ENCODE measurements around the gene PPP6R2. TPM values are rescaled to one million over a fixed set of nuclear protein-coding genes. Genes with fewer than 3 reads are reported as not detected.

PPP6R2 gene
- total RNA-seq, 3 donors from 2014 or later (not counting 1 experiment from before 2014, with no cell fraction given), result 76.0 to 103 (median 78.1) TPM

GRCh38 chr22:50318356-50318697 is 24.8 kb upstream of the PPP6R2 start:
- Mint-ChIP-seq H3K27ac (no peak overlapping the region), H3K27me3 (ENCODE audit: low read depth in 2 of 2) (no peaks in the 10 kb centered on the region), H3K36me3 (no peaks in the 10 kb centered on the region), H3K9me3 (no peaks in the 10 kb centered on the region), H3K4me3 (no peak overlapping the region), H3K4me1 (peaks cover 13 to 18% of the 10 kb centered on the region in 2 donors)
- H3K36me3 ChIP-seq (ENCODE audit: control insufficient read depth, insufficient read depth, low read length), result no peaks in the 10 kb centered on the region
- ATAC-seq (no peak), DNase-seq (no peak)
- peaks cover 22% of the 10 kb centered on the region for H3K4me1 ChIP-seq (ENCODE audit: control insufficient read depth, insufficient read depth, low read length)
- no peaks in the 10 kb centered on the region for H3K9me3 ChIP-seq (ENCODE audit: control insufficient read depth, insufficient read depth, low read length)
- H3K4me3 ChIP-seq (ENCODE audit: low read length), result no peak overlapping the region
- WGBS (ENCODE audit: insufficient coverage), result 83% methylated on average over 7 of the region's 7 CpGs
- TF ChIP-seq, protein P1, sequence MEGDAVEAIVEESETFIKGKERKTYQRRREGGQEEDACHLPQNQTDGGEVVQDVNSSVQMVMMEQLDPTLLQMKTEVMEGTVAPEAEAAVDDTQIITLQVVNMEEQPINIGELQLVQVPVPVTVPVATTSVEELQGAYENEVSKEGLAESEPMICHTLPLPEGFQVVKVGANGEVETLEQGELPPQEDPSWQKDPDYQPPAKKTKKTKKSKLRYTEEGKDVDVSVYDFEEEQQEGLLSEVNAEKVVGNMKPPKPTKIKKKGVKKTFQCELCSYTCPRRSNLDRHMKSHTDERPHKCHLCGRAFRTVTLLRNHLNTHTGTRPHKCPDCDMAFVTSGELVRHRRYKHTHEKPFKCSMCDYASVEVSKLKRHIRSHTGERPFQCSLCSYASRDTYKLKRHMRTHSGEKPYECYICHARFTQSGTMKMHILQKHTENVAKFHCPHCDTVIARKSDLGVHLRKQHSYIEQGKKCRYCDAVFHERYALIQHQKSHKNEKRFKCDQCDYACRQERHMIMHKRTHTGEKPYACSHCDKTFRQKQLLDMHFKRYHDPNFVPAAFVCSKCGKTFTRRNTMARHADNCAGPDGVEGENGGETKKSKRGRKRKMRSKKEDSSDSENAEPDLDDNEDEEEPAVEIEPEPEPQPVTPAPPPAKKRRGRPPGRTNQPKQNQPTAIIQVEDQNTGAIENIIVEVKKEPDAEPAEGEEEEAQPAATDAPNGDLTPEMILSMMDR (IDR thresholded peaks at IDR 0.05), result no peak
- no peaks in the 10 kb centered on the region for H3K27me3 ChIP-seq (ENCODE audit: control insufficient read depth, insufficient read depth, low read length)
- no peak overlapping the region for H3K27ac ChIP-seq (ENCODE audit: low read length)
- intact Hi-C loops (cut with micrococcal nuclease), result no loop called here

DNA sequence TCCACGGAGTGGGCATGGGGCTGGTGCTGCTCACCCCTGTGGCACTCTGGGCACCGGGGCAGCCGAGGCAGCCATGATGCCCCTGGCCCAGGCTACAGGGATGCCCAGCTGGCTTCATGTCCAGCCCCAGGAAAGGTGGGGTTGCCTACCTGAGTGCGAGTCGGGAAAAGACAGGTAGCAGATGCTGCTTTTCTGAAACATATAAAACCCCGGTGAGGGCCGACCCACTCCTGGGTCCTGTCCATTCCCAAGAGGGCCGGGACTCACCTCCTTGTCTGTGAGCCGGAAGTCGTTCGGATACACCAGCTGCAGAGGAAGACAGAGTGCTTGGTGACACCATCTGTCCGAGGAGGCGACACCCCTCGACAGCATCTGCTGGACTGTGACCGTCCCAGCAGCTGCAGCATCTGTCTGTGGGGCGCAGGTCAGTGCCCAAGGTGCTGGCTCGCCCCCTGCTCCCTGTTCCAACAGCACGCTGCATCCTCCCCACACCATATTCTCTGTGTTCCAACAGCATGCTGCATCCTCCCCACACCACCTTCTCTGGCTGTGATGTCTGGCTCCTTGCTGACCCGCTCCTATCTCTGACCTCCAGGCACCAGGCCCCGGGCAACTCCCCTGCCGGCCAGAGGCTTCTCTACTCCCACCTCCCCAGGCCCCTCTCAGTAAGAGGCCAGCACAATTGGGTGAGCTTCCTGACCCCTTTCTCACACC is 24.3 kb upstream of the PPP6R2 start:
- Histone ChIP-seq H3K4me3 (ENCODE audit: low read length) (no peak overlapping the region), H3K27me3 (ENCODE audit: control insufficient read depth, insufficient read depth, low read length) (no peaks in the 10 kb centered on the region), H3K4me1 (ENCODE audit: control insufficient read depth, insufficient read depth, low read length) (peaks cover 17% of the 10 kb centered on the region), H3K9me3 (ENCODE audit: control insufficient read depth, insufficient read depth, low read length) (no peaks in the 10 kb centered on the region), H3K27ac (ENCODE audit: low read length) (no peak overlapping the region), H3K36me3 (ENCODE audit: control insufficient read depth, insufficient read depth, low read length) (no peaks in the 10 kb centered on the region)
- TF ChIP-seq, protein P1 (IDR thresholded peaks at IDR 0.05), result no peak
- Mint-ChIP-seq H3K27ac (no peak overlapping the region), H3K27me3 (ENCODE audit: low read depth in 2 of 2) (no peaks in the 10 kb centered on the region), H3K4me3 (no peak overlapping the region), H3K36me3 (no peaks in the 10 kb centered on the region), H3K9me3 (no peaks in the 10 kb centered on the region), H3K4me1 (peaks cover 13 to 15% of the 10 kb centered on the region in 2 donors)
- intact Hi-C loops (cut with micrococcal nuclease), result no loop called here
- DNase-seq, result no peak
- no peak for ATAC-seq
- 78% methylated on average over 21 of the region's 21 CpGs for WGBS (ENCODE audit: insufficient coverage)

DNA sequence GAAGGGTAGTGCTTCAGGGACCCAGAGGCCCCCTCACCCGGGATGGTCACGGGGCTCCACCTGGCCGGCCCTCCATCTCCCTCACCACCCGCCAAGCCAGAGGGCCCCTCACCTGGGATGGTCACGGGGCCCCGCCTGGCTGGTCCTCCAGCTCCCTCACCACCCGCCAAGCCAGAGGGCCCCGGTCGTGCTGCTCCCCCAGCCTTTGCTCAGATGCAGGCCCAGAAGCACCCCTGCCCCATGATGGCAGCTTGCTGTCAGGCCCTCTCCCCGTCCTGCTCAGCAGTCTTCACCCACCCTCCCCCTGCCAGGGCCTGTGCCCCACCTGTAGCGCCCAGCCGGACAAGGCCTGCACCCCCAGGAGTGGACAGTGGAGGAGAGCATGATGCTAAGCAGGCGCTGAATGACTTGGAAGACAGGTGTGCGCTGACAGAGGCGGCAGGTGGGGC is 23.6 kb upstream of the PPP6R2 start:
- H3K4me3 Mint-ChIP-seq, result no peak overlapping the region
- H3K9me3 ChIP-seq (ENCODE audit: control insufficient read depth, insufficient read depth, low read length), result no peaks in the 10 kb centered on the region
- H3K36me3 Mint-ChIP-seq, result no peaks in the 10 kb centered on the region
- H3K9me3 Mint-ChIP-seq, result no peaks in the 10 kb centered on the region
- no peak overlapping the region for H3K27ac ChIP-seq (ENCODE audit: low read length)
- no peaks in the 10 kb centered on the region for H3K27me3 ChIP-seq (ENCODE audit: control insufficient read depth, insufficient read depth, low read length)
- no peak overlapping the region for H3K4me3 ChIP-seq (ENCODE audit: low read length)
- 96% methylated on average over 15 of the region's 15 CpGs for WGBS (ENCODE audit: insufficient coverage)
- peaks cover 7 to 9% of the 10 kb centered on the region in 2 donors for H3K4me1 Mint-ChIP-seq
- peaks cover 10% of the 10 kb centered on the region for H3K4me1 ChIP-seq (ENCODE audit: control insufficient read depth, insufficient read depth, low read length)
- DNase-seq (no peak), ATAC-seq (no peak)
- H3K27me3 Mint-ChIP-seq (ENCODE audit: low read depth in 2 of 2), result no peaks in the 10 kb centered on the region
- no peak overlapping the region for H3K27ac Mint-ChIP-seq
- TF ChIP-seq, protein P1 (IDR thresholded peaks at IDR 0.05), result no peak
- intact Hi-C loops (cut with micrococcal nuclease), result no loop called here
- H3K36me3 ChIP-seq (ENCODE audit: control insufficient read depth, insufficient read depth, low read length), result no peaks in the 10 kb centered on the region

- ATAC-seq, result no peak
- Histone ChIP-seq H3K27me3 (ENCODE audit: control insufficient read depth, insufficient read depth, low read length) (no peaks in the 10 kb centered on the region), H3K4me1 (ENCODE audit: control insufficient read depth, insufficient read depth, low read length) (peaks cover 4% of the 10 kb centered on the region), H3K4me3 (ENCODE audit: low read length) (no peak overlapping the region), H3K9me3 (ENCODE audit: control insufficient read depth, insufficient read depth, low read length) (no peaks in the 10 kb centered on the region), H3K36me3 (ENCODE audit: control insufficient read depth, insufficient read depth, low read length) (no peaks in the 10 kb centered on the region), H3K27ac (ENCODE audit: low read length) (no peak overlapping the region)
- DNase-seq, result no peak
- Mint-ChIP-seq H3K4me3 (no peak overlapping the region), H3K4me1 (peaks cover 5 to 6% of the 10 kb centered on the region in 2 donors), H3K27ac (no peak overlapping the region), H3K9me3 (no peaks in the 10 kb centered on the region), H3K36me3 (no peaks in the 10 kb centered on the region), H3K27me3 (ENCODE audit: low read depth in 2 of 2) (no peaks in the 10 kb centered on the region)
- TF ChIP-seq, protein P1 (IDR thresholded peaks at IDR 0.05), result no peak
- intact Hi-C loops (cut with micrococcal nuclease), result no loop called here
- 88% methylated on average over 8 of the region's 8 CpGs for WGBS (ENCODE audit: insufficient coverage)
Measured at GRCh38 chr22:50320116-50320515, 23.0 kb upstream of the PPP6R2 start.

Measured in natural killer cell (primary cell).